Measurements from ENCODE around the gene ZSCAN20.

The ZSCAN20 gene

GRCh38 chr1:33516428-33516827, 44.0 kb downstream of the ZSCAN20 start:
- Histone ChIP-seq H3K4me2 (ENCODE audit: low read length) (no peak overlapping the region), H3K36me3 (ENCODE audit: control insufficient read depth, insufficient read depth, low read length) (no peaks in the 10 kb centered on the region), H3K79me2 (no peaks in the 10 kb centered on the region), H3K27me3 (ENCODE audit: control insufficient read depth, insufficient read depth, low read length) (no peaks in the 10 kb centered on the region), H3K4me3 (ENCODE audit: low read depth, low read length) (no peak overlapping the region), H3K9ac (no peak overlapping the region), H3K4me1 (no peaks in the 10 kb centered on the region), H3K27ac (no peak overlapping the region), H2AFZ (no peak overlapping the region), H3K9me3 (ENCODE audit: control insufficient read depth, low read length) (no peaks in the 10 kb centered on the region)
- TF ChIP-seq CTCF (IDR thresholded peaks at IDR 0.05), result no peak

GRCh38 chr1:33516891-33517567, 44.6 kb downstream of the ZSCAN20 start:
- Histone ChIP-seq H3K9ac (no peak overlapping the region), H3K9me3 (ENCODE audit: control insufficient read depth, low read length) (no peaks in the 10 kb centered on the region), H3K79me2 (no peaks in the 10 kb centered on the region), H3K4me3 (ENCODE audit: low read depth, low read length) (no peak overlapping the region), H3K27ac (no peak overlapping the region), H3K4me2 (ENCODE audit: low read length) (no peak overlapping the region), H3K36me3 (ENCODE audit: control insufficient read depth, insufficient read depth, low read length) (no peaks in the 10 kb centered on the region), H3K27me3 (ENCODE audit: control insufficient read depth, insufficient read depth, low read length) (no peaks in the 10 kb centered on the region), H3K4me1 (no peaks in the 10 kb centered on the region), H2AFZ (no peak overlapping the region)
- no peak for TF ChIP-seq CTCF (IDR thresholded peaks at IDR 0.05)

GRCh38 chr1:33517596-33518250, 45.3 kb downstream of the ZSCAN20 start:
- H3K27me3 ChIP-seq (ENCODE audit: control insufficient read depth, insufficient read depth, low read length), result no peaks in the 10 kb centered on the region
- H3K27ac ChIP-seq, result no peak overlapping the region
- no peaks in the 10 kb centered on the region for H3K4me1 ChIP-seq
- no peak overlapping the region for H3K4me3 ChIP-seq (ENCODE audit: low read depth, low read length)
- no peak overlapping the region for H2AFZ ChIP-seq
- H3K4me2 ChIP-seq (ENCODE audit: low read length), result no peak overlapping the region
- no peak overlapping the region for H3K9ac ChIP-seq
- no peak for TF ChIP-seq CTCF (IDR thresholded peaks at IDR 0.05)
- no peaks in the 10 kb centered on the region for H3K9me3 ChIP-seq (ENCODE audit: control insufficient read depth, low read length)
- H3K36me3 ChIP-seq (ENCODE audit: control insufficient read depth, insufficient read depth, low read length), result no peaks in the 10 kb centered on the region
- no peaks in the 10 kb centered on the region for H3K79me2 ChIP-seq

- Histone ChIP-seq H3K36me3 (ENCODE audit: control insufficient read depth, insufficient read depth, low read length) (no peaks in the 10 kb centered on the region), H2AFZ (no peak overlapping the region), H3K9ac (no peak overlapping the region), H3K27ac (no peak overlapping the region), H3K9me3 (ENCODE audit: control insufficient read depth, low read length) (no peaks in the 10 kb centered on the region), H3K4me2 (ENCODE audit: low read length) (no peak overlapping the region), H3K27me3 (ENCODE audit: control insufficient read depth, insufficient read depth, low read length) (no peaks in the 10 kb centered on the region), H3K4me3 (ENCODE audit: low read depth, low read length) (no peak overlapping the region), H3K4me1 (no peaks in the 10 kb centered on the region), H3K79me2 (no peaks in the 10 kb centered on the region)
- TF ChIP-seq CTCF (IDR thresholded peaks at IDR 0.05), result no peak
Measured at GRCh38 chr1:33519240-33519884, 46.9 kb downstream of the ZSCAN20 start.

Measured in parathyroid adenoma (tissue), 2 donors.